Stimulated activated CD4-positive, alpha-beta T cell treated with anti-CD3 and anti-CD28 coated beads, Interleukin-2, amount 100 ng/mL, for 48 hours (primary cell): ENCODE measurements around the gene C4orf46.
A peak's percentile ranks its signal among the peaks of the same experiment; 100 is the strongest.
"Not testable (repeated sequence)": the region's sequence is repeated elsewhere in the genome, so short reads cannot be mapped to it uniquely, and the experiment has no call there.

ENCODE experiments used
- DNase-seq, 2 donors: peaks; one replicate each; pipeline ENCODE4 v3.0.0-alpha.2; 2020

Gene C4orf46

DNA sequence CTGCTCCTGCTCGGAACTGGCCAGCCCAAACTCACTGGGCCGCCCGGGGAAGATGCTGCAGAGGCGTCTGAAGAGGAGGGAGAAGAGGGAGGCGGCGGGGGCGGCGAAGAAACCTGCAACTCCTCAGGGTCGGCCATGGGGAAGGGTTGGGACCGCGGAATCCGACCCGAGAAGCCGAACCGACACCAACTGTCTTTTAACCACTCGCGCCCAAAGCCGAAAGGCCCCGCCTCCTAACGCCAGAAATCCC, at the start of gene C4orf46:
Gene C4orf46, minus strand, starts transcription at position 223 of the 250 bp plus-strand sequence. Its CDS starts 86 bp downstream, at position 137.
- no peak for DNase-seq

DNA sequence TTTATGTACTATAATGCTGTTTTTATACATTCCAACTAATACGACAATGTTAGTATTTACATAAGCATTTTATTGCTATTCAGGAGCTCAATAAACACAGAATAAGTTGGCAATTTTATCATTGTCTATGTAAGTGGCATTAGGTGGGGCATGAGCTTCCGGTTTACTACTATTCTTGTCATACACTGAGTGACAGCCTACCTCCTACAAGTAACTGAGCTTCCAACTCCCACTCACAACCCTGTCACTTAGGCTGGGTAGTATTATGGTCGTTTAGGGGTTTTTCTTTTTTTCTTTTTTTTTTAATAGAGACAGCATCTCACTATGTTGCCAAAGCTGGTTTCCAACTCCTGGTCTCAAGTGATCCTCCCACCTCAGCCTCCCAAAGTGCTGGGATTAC, 44.1 kb upstream of the C4orf46 start:
- DNase-seq = no peak

DNA sequence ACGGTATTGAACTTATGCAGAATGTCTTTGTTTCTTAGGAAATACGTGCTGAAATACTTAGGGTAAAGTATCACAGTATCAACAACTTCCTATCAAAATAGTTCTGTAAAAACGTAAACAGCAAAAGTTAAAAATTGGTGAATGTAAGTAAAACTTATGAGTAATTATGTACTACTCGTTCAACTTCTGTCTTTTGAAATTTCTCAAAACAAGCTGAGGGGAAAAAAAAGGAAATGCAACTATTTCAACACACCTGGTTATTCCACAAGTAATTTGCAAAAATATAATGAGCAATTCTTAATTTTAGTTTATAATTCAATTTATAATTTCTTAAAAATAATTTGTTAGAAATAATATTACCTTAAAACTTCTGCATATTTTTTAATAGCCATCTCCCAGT, 43.2 kb upstream of the C4orf46 start:
- DNase-seq = no peak

DNA sequence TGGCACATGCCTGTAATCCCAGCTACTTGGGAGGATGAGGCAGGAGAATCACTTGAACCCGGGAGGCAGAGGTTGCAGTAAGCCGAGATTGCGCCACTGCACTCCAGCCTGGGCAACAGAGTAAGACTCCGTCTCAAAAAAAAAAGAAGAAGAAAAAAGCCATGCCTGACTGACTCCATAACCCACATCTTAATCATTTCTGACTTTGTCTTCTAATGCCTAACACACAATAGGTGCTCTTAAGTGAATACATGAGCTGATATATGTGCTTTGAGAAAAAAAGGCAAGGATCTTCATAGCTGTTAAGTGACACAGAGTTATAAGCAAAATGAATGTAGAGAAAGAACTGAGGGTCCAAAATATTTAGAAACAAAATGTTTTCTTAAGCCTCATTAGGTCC, 40.9 kb upstream of the C4orf46 start:
- not testable (repeated sequence) for DNase-seq

DNA sequence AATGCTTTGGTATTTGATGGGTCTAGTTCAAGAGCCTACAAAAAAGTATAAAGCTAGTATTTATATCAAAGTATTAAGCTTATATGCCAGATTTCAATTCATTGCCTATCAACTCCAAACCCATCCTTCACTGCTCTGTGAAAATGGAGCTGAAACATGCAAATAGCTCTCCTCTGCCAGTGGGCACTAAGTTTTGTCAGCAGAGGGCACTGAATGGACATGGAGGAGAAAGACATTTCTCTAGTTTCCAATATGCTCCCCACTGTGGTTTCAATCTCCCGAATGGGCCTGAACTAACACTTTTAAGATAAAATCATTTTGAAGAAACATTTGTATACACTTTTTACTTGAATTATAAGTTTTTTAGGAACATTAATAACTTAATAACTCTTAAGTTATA, 39.1 kb upstream of the C4orf46 start:
- DNase-seq = no peak

DNA sequence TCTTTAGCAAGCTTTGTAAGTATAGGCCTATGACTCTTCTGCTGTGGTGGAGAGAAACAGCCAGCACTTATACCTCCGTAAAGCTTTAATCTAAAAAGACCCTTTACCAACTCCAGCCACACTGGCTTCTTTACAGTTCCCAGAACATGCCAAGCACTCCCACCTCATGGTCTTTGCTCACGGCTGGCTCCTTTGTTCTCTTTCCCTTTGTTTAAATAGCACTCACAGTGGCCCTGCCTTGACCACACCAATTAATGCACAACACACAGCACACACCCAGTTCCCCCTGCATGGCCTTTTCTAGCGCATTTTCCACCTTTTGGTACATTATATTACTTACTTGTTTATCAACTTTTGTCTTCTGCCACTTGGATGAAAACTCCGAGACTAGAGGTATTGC, 32.6 kb upstream of the C4orf46 start:
- no peak for DNase-seq

DNA sequence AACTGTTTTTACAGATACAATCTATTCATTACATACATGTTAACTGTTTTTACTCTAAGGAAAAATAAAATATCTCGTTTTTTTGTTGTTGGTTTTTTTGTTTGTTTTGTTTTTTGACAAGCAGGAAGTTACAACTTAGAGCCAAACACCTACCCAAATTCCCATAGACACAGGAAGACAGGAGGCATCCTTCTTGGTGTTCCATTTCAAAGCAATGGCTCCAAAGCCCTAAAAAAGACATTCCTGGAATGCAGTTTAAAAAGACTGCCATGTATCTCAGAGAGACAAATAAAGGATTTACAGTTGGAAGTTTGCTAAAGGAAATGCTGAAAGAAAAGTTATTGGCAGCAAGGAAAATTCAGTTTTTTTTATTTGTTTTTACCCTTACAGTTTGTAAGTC, 17.1 kb upstream of the C4orf46 start:
- no peak for DNase-seq

DNA sequence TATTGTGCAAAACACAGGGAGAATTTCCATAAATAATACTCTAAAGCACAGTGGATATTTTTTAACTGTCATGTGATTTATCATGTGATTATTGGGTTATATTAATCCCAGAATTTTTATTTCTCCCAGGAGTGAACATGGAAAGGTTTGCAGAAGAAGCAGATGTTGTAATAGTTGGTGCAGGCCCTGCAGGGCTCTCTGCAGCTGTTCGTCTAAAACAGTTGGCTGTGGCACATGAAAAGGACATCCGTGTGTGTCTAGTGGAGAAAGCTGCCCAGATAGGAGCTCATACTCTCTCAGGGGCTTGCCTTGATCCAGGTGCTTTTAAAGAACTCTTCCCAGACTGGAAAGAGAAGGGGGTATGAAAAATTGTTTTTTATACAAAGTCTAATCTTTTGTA, 10.4 kb upstream of the C4orf46 start:
- DNase-seq = no peak

DNA sequence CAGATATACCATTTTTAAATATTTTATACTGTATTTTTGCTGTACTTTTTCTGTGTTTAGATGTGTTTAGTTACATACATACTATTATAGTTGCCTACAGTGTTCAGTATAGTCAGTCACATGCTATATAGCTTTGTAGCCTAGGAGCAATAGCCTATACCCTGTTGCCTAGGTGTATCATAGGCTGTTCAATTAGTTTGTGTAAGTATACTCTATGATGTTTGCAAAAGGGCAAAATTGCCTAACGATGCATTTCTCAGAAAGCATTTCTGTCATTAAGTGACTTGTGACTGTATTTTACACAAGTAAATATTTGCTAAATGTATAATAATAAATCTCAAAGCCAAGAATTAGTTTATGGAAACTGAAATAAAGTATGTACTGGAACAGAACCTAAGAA, 9.9 kb upstream of the C4orf46 start:
- DNase-seq = no peak

DNA sequence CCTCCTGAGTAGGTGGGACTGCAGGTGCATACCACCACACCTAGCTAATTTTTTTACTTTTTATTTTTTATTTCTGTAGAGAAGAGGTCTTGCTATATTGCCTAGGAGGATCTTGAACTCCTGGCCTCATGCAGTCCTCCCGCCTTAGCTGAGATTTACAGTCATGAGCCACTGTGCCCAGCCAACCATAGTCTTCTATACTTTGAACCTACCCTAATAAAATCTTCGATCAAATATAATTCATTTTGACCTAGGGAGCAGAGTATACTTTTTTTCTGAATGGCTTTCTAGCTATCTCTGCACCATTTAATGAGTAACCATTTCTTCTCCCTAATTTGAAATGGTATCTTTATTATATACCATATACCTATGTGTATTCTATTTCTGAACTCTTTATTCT, 7.1 kb upstream of the C4orf46 start:
- no peak for DNase-seq

DNA sequence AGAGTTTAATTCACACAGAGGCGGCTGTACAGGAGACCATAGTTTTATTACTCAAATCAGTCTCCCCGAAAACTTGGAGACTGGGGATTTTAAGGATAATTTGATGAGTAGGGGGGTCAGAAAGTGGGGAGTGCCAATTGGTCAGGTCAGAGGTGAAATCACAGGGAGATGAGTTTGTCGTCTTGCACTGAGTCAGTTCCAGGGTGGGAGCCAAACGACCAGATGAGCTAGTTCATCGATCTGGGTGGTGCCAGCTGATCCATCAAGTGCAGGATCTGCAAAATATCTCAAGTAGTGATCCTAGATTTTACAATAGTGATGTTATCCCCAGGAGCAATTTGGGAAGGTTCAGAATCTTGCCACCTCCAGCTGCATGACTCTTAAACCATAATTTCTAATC, 4.4 kb upstream of the C4orf46 start:
- no peak for DNase-seq

DNA sequence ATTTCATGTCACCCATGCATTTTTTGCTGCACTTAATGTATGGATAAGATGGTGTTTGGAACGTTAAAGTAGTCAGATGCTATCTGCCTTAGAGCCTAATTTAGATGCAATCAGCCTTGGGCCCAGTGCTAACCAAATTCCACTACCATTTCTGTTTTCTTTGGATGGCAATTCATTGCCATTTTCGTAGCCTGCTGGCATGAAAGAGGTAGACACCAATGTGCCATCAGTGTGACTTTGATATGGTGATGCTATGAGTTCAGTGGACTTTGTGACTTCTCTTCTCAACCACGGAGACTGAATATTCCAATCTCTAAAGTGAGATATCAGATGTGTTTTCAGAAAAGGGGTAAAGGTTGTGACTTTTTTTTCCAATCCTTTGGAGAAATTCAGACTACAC, 1.9 kb upstream of the C4orf46 start:
- no peak for DNase-seq

DNA sequence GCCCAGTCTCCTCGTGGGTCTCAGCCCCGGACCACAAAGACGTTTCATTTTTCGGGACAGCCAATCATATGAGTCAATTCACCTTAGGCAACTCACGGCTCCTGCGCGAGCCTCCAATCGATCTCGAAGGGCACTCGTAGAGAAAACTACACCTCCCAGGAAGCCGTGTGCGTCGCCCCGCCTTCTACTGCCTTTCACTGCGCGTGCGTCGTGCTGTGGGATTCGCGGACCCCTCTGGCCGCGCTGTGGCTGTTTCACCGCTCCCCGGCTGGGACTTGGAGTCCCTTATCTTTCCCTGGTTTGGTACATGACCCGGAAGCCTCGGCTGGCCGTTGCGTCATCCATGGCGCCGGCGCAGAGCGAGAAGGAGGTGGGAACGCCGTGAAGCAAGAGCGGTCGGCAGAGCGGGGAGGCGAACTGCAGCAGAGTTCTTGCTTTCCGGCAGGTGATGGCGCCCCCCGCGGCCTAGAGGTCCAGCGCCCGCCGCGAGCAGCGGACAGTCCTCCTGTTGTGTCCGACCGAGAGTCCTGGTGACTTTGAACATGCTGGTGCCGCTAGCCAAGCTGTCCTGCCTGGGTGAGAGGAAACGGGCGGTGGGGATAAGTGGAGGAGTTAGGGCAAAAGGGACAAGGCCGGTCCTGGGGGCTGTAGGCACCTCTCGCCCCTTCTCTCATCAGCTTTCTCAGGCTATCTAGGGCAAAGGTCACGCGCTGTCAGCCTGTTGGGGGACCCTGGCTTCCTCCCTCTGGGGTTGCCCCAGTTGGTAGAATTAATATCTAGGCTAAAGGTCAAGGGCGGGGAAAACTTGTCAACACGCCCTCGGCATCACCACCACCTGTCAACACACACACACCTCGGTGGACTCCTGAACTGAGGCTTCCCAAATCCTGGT, 474 bp upstream of the C4orf46 start, which contains the start of gene ETFDH:
Gene ETFDH, plus strand, starts transcription at position 382 of the 892 bp plus-strand sequence. Its CDS starts 161 bp downstream, at position 543.
- peak; percentile 92 to 96 for DNase-seq

DNA sequence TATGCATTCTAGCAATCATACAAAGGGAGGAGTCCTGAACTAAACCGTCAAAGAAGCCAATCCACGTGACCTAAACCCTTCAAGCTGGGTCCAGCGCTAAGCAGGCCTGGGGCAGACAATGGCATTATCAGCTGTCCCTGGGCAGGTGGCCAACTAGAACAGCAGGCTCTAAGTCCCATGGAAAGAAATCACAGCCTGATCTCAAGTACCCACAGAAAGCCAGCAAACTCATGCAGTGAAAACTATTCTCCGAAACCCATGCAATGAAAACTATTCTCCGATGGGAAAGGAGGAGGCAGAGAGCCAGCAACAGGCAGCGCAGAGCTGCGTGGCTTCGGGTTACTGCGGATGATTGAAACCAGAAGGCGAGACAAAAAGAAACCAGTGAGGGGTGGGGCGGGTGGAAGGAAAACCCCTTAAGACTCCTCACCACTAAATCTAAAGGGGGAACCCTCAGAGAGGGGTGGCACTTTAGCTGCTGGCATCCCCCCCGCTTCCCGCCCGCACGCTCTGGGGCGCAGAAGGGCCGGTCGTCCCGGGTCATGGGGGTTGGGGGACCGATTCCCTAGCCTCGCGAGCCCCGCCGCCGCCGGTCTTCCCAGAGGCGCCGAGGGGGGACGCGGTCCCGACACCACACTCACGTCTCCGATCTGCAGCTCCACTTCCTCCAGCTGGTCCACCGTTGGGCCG, 567 bp downstream of the C4orf46 start:
- DNase-seq = peak; percentile 41 to 46

DNA sequence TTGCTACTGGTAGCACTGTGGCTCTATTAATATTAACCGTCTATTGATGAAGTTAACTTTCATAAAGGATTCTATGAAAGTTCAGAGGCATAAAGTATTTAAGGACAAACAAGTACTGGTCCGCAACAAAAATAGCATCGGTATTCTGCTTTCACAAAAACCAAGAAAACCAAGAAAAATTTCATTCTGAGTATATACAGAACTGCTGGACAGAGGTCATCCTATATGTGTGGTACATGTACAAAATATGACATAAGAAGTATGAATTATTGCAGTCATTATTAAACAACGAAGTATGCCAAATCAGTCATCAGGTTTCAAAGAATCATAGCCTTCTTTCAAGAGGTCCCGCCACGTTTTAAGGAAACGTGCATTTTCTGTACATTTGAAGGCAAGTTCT, 2.4 kb downstream of the C4orf46 start:
- DNase-seq = no peak

DNA sequence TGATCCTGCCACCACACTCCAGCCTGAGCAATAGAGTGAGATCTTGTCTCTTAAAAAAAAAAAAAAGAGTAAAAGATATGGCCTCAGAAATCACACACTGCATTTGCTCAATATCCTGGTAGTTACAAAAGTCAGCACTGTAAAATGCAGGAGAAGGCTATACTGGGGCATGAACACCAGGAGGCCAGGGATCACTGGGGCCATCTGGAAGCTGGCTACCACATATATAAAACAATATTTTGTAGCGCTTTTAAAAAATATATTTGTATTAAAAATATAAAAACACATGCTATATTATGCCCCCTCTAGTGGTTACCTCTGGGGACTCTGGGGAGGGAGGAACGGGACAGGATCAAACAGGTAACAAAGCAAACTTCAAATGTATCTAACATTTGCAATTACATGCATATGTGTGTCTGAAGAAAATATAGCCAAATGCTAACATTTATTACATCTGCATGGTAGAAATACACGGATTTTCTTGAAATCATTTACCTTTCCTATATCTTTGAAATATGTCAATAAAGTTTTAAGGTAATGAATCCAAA, 4.0 kb downstream of the C4orf46 start:
- peak in 1 of 2 donors; percentile 18 for DNase-seq

DNA sequence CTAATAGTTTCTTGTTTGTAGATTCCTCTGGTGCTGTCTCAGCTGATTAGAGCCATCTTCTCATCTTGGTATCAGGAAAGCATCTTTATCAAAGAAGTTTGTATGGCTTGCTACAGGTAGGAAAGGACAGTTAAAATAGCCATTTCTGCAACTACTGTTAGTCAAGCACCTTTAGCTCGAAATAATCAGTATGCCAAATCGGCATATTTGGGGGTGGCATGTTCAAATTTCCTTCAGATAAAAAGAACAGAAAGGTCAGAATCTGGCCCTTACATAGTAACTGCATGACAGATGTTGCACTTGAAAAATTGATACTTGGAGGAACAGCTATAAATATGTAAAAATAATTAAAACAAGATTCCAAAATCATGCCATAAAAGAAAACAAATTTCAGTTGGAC, 4.8 kb downstream of the C4orf46 start:
- no peak for DNase-seq

DNA sequence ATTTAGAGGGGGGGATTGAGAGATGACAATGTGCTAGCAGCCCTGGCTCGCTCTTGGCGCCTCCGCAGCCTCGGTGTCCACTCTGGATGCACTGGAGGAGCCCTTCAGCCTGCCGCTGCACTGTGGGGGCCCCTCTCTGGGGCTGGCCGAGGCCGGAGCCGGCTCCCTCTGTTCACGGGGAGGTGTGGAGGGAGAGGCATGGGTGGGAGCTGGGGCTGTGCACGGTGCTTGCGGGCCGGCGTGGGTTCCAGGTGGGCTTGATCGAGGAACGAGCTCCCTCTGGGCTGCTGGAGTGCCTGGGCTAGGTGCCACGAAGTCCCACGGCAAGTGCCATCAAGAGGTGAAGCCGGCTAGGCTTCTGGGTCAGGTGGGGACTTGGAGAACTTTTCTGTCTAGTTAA, 6.9 kb downstream of the C4orf46 start:
- DNase-seq = no peak

DNA sequence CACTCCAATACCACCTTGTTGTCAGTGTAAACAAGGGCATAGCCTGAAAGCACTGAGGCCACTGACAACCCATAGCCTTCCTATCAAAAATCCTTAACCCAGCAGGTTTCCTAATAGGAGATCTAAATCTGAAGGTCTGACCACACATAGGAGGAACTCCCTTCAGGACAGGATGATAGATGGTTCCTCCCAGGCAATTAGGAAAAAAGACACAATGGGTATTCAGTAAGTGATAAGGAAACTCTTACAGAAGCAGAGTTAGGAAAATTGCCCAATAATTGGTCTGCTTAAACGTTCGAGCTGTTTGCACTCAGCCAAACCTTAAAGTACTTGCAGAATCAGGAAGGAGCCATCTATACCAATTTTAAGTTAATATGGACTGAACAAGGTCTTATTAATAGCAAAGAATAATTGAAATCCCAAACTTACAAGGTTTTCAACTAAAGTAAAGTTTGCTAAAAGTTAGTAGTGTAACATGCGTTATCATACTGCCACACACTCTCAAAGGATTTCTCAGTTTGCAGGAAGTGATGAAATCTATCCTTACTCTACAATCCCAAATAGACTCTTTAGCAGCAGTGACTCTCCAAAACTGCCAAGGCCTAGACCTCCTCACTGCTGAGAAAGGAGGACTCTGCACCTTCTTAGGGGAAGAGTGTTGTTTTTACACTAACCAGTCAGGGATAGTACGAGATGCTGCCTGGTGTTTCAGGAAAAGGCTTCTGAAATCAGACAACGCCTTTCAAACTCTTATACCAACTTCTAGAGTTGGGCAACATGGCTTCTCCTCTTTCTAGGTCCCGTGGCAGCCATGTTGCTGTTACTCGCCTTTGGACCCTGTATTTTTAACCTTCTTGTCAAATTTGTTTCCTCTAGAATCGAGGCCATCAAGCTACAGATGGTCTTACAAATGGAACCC, 7.7 kb downstream of the C4orf46 start:
- not testable (repeated sequence) for DNase-seq

DNA sequence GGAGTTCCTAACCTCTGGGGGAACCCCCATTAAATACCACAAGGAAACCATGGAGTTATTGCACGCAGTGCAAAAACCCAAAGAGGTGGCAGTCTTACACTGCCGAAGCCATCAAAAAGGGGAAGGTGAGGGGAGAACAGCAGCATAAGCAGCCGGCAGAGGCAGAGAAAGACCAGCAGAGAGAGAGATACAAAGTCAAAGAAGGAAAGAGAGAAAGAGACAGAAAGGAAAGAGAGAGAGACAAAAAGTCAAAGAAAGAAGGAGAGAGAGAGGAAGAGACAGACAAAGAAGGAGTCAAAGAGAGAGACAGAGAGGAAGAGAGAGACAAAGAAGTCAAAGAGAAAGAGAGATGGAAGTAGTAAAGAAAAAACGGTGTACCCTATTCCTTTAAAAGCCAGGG, 8.4 kb downstream of the C4orf46 start:
- DNase-seq = not testable (repeated sequence)

DNA sequence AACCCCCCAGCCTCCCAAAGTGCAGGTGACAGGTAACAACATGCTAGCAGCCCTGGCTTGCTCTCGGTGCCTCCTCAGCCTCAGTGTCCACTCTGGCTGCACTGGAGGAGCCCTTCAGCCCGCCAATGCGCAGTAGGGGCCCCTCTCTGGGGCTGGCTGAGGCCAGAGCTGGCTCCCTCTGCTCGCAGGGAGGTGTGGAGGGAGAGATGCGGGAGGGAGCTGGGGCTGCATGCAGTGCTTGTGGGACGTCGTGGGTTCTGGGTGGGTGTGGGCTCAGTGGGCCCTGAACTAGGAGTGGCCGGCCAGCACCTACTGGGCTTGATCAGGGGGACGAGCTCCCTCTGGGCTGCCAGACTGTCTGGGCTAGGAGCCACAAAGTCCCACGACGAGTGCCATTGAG, 14.4 kb downstream of the C4orf46 start:
- no peak for DNase-seq

DNA sequence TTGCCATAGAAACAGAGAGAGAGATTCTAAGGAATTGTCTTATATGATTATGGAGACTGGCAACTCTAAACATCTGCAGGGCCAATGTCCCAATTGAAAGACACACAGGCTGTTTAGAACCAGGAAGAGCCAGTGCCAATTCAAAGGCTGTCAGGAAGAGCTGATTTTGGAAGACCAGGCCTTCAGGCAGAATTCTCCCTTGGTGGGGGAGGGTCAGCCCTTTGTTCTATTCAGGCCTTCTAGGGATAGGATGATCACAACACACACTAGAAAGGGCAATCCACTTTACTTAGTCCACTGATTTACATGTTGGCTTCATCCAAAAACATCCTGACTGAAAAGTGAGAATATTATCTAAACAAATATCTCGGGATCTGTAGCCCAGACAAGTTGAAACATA, 15.2 kb downstream of the C4orf46 start:
- DNase-seq = no peak

DNA sequence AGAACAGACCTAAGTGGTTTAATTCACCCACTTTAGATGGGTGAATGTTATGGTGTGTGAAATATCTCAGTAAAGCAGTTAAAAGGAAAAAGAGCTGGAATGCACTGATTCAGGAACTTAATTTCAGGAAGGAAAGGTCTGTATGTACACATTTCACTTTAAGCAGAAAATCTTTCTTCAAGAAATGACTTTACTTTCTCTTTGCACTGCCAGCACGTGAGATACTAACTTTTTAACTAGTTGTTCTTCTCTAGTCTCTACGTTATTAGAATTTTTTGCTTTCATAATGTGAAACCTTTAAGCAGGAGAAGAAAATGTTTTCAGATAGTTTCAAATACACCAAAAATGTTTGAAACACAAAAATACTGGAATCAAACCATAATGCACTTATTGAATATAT, 18.8 kb downstream of the C4orf46 start:
- DNase-seq = no peak
